RWPE1 (cell line): Measurements from ENCODE around the gene CCDC91.

Experiments used
- CTCF ChIA-PET: fragments of 350-600 bp; sonication (Branson Sonifier 250); formaldehyde crosslinking; extraction: SDS; loops from one replicate; lab custom pipeline; 2021; lab: Yijun Ruan, JAX
- POLR2A ChIA-PET: fragments of 400-600 bp; formaldehyde crosslinking; extraction: SDS; loops from one replicate; lab custom pipeline; 2020; ENCODE audit warnings: antibody characterized with exemption; ENCODE audit not compliant: low non-redundant PET; lab: Yijun Ruan, JAX
- DNase-seq: peaks from one replicate; pipeline ENCODE4 v3.0.0; 2012; ENCODE audit warnings: low spot score
- H3K27ac ChIP-seq: fragments of 450-650 bp; 2 replicates; pipeline ENCODE4 v1.5.1; 2017
- TF ChIP-seq, protein P1 (sequence below): fragments of 450-650 bp; conservative IDR thresholded peaks from 2 replicates; pipeline ENCODE4 v1.5.1; 2017; ENCODE audit warnings: low read depth, mild to moderate bottlenecking

Gene CCDC91

DNA sequence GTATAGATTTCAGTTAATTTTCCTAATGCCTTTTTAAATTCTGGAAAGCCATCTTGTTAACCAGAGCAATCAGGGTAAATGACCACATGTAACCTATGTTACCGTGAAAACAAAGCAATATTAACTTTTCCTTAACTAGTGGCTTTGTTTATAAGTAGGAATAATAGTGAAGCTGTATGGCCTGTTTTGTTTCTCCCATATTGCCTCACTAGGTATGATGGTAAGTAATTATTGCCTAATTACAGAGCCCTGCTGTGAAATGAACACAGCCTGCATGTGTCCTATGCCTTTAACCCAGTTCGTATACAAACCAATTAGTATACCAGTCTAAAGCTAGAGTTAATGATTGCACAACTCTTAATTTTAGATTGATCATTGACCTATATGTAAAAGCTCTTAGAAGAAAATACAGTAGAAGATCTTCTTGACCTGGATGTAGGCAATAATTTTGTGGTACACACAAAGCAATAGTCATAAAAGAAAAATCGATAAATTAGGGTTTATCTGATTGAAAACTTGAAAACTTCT, 249.9 kb downstream of the CCDC91 start:
- CTCF ChIA-PET: interaction anchor here (0.6 kb wide), 1 partner anchor 161 kb away, joined by 4 read pairs; no protein-coding TSS in a partner anchor
- no peak overlapping the region for H3K27ac ChIP-seq
- POLR2A ChIA-PET: no interaction called here
- TF ChIP-seq, protein P1, sequence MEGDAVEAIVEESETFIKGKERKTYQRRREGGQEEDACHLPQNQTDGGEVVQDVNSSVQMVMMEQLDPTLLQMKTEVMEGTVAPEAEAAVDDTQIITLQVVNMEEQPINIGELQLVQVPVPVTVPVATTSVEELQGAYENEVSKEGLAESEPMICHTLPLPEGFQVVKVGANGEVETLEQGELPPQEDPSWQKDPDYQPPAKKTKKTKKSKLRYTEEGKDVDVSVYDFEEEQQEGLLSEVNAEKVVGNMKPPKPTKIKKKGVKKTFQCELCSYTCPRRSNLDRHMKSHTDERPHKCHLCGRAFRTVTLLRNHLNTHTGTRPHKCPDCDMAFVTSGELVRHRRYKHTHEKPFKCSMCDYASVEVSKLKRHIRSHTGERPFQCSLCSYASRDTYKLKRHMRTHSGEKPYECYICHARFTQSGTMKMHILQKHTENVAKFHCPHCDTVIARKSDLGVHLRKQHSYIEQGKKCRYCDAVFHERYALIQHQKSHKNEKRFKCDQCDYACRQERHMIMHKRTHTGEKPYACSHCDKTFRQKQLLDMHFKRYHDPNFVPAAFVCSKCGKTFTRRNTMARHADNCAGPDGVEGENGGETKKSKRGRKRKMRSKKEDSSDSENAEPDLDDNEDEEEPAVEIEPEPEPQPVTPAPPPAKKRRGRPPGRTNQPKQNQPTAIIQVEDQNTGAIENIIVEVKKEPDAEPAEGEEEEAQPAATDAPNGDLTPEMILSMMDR: no peak
- no peak for DNase-seq

DNA sequence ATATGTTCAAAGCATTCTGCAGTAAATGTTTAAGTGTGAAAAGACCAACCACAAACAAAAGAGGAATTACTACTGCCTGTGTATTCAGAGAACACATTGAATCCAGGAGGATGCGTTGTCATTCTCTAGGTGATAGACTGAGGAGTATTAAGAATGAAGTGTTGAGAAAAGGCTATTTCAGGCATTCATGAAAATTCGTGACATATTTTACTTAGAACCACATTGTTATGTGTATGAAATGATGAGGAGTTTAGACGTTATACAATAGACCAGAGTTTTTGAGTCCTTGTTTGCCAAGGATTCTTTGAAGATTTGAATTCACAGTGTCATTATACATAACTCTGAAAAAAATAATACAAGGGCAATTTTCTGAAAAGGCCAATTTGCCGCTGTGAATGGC, 251.8 kb downstream of the CCDC91 start:
- H3K27ac ChIP-seq: no peak overlapping the region
- no peak for DNase-seq
- POLR2A ChIA-PET: no interaction called here
- CTCF ChIA-PET: no interaction called here
- TF ChIP-seq, protein P1: no peak

DNA sequence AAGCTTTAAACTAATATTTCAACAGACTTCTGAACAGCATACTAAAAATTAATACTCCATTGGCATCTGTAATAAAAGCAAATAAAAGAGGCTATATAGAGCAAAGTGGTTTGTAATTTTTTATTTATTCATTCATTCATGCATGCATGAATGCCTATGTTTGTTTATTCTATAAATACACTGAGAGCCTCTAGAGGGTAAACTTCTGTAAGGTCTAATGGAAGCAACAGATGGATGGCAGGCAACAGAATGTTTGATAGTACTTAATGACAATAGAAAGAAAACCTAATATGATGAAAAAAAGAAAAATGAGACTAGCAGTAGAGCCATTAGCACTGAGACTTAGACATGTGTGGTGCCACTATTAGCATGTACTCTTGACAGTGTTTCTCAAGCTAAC, 253.1 kb downstream of the CCDC91 start:
- TF ChIP-seq, protein P1: no peak
- ChIA-PET POLR2A (no interaction called here), CTCF (interaction anchor here (0.6 kb wide), 1 partner anchor 73 kb away, joined by 3 read pairs; no protein-coding TSS in a partner anchor)
- no peak overlapping the region for H3K27ac ChIP-seq
- DNase-seq: no peak

DNA sequence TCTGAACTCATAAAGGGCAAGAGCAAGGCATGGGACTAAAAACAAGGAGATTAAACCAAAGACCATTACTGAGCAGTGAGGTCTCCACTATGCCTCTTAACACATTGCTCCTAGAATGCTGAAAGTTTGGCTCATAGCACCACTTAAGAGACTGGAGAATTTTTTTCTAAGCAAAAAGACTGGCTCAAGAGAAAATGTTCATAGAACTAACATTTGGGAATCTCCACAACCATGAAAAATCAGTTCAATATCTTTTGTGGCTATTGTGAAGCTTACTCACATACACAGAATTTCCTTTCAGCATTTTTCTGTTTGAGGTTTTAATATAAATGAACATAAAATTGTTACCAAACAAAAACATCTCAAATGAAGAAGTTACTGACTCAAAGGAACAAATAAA, 255.8 kb downstream of the CCDC91 start:
- H3K27ac ChIP-seq: no peak overlapping the region
- TF ChIP-seq, protein P1: no peak
- DNase-seq: no peak
- POLR2A ChIA-PET: no interaction called here
- CTCF ChIA-PET: no interaction called here

DNA sequence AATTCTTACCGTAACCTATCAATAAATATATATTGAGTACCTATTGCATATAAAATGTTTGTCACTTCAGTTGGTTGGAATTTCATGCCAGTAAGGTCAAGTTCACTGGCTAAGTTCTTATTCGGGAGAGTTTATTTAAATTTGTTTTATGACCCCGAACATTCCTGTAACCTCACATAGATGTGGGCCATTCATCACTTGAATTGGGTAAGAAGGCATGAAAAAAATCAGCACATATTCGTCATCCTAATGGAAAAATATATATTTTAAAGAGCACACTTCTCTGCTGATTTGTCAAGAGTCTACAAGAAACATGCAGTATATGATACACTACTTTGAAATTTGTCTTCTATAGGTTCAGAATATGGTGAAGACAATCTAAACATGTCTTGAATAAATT, 263.4 kb downstream of the CCDC91 start:
- ChIA-PET POLR2A (no interaction called here), CTCF (no interaction called here)
- no peak overlapping the region for H3K27ac ChIP-seq
- DNase-seq: no peak
- TF ChIP-seq, protein P1: no peak

DNA sequence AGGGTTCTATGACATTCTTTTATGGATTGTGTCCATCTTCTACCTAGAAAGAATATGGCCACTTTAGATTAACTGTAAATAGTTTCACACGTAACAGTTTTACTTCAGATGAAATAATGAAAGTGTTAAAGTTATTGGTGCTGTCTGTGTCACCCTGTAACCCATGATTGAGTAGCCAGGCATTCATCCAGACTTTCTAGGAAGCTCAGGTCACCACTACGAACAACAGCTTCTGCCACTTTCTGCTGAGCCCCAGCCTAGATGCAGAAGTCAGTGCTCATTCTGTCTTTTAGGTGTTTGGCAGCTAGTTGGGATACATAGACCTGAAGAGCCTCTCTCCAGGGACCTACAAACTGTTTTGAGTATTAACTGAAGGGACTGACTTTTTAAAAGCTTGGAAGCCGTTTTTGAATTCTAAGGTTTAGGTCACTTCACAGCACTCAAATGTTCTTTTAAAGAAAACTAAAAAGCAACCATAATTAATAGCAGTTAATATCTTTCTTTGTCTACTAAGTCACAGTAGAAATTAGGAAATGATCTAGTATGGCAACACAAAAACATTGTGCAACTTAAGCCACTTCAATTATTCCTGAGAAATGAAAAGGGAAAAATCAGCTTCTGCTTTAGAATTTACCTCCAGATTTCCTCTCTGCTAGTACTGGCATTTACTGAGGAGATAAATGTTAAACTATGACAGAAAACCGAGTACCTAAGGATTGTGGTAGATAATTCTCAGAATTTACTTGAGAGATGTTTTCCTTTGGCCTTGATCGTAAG, 266.9 kb downstream of the CCDC91 start:
- TF ChIP-seq, protein P1: no peak
- POLR2A ChIA-PET: no interaction called here
- no peak overlapping the region for H3K27ac ChIP-seq
- CTCF ChIA-PET: no interaction called here
- DNase-seq: no peak
